ENCODE measurements around the gene SRSF1.

DNA sequence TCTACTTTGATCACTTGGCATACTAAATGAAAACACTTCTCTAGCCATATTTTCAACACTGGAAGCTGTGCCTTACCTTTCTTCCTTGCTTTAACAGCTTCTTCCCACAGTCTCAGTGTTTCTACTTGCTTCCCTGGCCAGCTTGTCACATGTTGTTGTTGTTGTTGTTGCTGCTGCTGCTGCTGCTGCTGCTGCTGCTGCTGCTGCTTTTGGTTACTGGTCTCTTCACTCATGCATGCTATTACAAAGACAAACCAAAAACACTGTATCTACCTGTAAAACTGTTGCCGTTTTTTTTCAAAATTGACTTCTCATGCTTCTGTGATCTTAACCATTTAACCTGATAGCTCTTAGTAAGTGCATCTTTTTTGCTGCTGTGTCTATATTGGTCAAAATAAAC, 28.0 kb downstream of the SRSF1 start:
- TF ChIP-seq, protein P1, sequence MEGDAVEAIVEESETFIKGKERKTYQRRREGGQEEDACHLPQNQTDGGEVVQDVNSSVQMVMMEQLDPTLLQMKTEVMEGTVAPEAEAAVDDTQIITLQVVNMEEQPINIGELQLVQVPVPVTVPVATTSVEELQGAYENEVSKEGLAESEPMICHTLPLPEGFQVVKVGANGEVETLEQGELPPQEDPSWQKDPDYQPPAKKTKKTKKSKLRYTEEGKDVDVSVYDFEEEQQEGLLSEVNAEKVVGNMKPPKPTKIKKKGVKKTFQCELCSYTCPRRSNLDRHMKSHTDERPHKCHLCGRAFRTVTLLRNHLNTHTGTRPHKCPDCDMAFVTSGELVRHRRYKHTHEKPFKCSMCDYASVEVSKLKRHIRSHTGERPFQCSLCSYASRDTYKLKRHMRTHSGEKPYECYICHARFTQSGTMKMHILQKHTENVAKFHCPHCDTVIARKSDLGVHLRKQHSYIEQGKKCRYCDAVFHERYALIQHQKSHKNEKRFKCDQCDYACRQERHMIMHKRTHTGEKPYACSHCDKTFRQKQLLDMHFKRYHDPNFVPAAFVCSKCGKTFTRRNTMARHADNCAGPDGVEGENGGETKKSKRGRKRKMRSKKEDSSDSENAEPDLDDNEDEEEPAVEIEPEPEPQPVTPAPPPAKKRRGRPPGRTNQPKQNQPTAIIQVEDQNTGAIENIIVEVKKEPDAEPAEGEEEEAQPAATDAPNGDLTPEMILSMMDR (IDR thresholded peaks at IDR 0.05; ENCODE audit: poor library complexity): no peak
- TF ChIP-seq EZH2phosphoT487 (IDR thresholded peaks at IDR 0.05; ENCODE audit: low read depth, severe bottlenecking, unreplicated experiment): no peak
